Esophagus squamous epithelium (tissue), 5 donors: Measurements from ENCODE around the gene TEKT5. TPM values are rescaled to one million over a fixed set of nuclear protein-coding genes. Genes with fewer than 3 reads are reported as not detected.

ENCODE experiments used
- DNase-seq: peaks from one replicate; lab custom pipeline; 2025; lab: John Stamatoyannopoulos, UW
- H3K27ac ChIP-seq, 4 donors: fragments of 200-600 bp; sonication (generic); one replicate each; pipeline ENCODE4 v1.5.1; 2016 to 2019; ENCODE audit warnings: mild to moderate bottlenecking in 1 of 4
- H3K27me3 ChIP-seq, 4 donors: fragments of 200-600 bp; sonication (generic); 1 replicate in 3 of 4; 2 replicates in 1 of 4; pipeline versions ENCODE4 v1.5.1 to v1.6.0; 2017 to 2021; ENCODE audit warnings: antibody characterized with exemption in 1 of 4
- H3K36me3 ChIP-seq, 3 donors: fragments of 200-600 bp; sonication (generic); one replicate each; pipeline ENCODE4 v1.5.1; 2016 to 2019
- H3K4me1 ChIP-seq, 3 donors: fragments of 200-600 bp; sonication (generic); one replicate each; pipeline ENCODE4 v1.5.1; 2017 to 2019
- H3K4me3 ChIP-seq, 4 donors: fragments of 200-600 bp; sonication (generic); 1 replicate in 3 of 4; 2 replicates in 1 of 4; pipeline ENCODE4 v1.5.1; 2016 to 2019; ENCODE audit warnings: mild to moderate bottlenecking in 2 of 4, moderate library complexity in 1 of 4
- H3K9me3 ChIP-seq, 3 donors: fragments of 200-600 bp; sonication (generic); one replicate each; pipeline ENCODE4 v1.5.1; 2016 to 2019
- POLR2A ChIP-seq, 4 donors: fragments of 450-650 bp; IDR thresholded peaks; one replicate each; pipeline ENCODE4 v1.6.1; 2017; ENCODE audit warnings: antibody characterized with exemption in 4 of 4, mild to moderate bottlenecking in 4 of 4, moderate library complexity in 3 of 4
- WGBS, 2 donors: methylation state at CpG; one replicate each; pipeline ENCODE4 v1.1.5; 2018; 5-methylcytosine and 5-hydroxymethylcytosine counted together
- intact Hi-C: fragments of 100-400 bp; cut with DNase I; formaldehyde crosslinking; loops from one replicate; pipeline ENCODE4 v1.15.0; 2022
- total RNA-seq, 4 donors: library from RNA; depleted of rRNA; stranded (reverse); fragments of >200 nt; gene quantifications; one replicate each; pipeline ENCODE4 v1.1.0, GENCODE V29; 2016
- TF ChIP-seq, protein P1 (sequence below), 6 experiments: fragments of 450-650 bp in 4 of 6; fragments of 200-600 bp in 2 of 6; sonication (generic) in 2 of 6; IDR thresholded peaks; one replicate each; pipeline ENCODE4 v1.5.1; 2016 to 2019; ENCODE audit warnings: antibody characterized with exemption in 6 of 6, mild to moderate bottlenecking in 4 of 6, moderate library complexity in 4 of 6
- donor health status: DM: yes; HTN: yes; CAD: no.

Gene TEKT5
- total RNA-seq, 4 donors from 2014 or later = not detected

DNA sequence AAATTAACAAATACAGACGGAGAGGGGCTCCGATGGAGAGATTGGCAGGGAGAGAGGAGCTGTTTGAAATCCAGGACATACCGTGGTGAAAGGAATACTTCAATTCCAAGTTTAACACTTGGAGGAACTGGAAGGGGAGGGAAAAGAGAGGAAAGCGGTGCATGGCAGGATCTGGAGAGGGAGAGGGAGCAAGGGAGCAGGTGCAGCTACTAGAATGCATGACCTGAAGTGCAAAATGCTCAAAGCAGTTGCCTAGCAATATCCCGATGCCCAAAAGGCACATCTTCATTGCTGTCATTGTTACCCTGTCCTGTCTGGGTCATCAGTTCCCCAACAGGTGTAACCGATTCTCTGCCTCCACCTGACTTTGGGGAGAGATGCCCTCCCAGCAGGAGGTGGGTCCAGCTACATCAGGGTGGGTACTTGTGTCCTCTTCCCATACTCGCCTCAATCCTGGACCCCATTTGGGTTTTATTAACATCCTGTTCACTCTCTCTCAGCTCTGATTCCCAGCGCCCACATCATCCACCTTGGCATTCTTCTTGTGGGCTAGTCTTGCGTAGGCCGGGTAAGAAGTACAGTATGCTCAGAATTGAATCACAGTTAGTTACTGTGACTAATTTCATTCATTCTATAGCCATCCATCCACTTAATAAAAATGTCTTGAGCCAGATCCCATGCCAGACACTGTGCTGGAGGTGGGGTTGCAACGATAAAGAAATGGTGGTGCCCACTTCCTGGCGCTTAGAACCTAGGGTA lies 76.9 kb downstream of the TEKT5 start:
- 36 to 43% methylated on average over 10 to 12 of the region's 12 CpGs for WGBS, 2 donors
- Histone ChIP-seq H3K4me1 (peaks cover 33 to 45% (median 35%) of the 10 kb centered on the region in 3 donors), H3K36me3 (no peaks in the 10 kb centered on the region), H3K9me3 (no peaks in the 10 kb centered on the region), H3K4me3 (no peak overlapping the region), H3K27me3 (no peaks in the 10 kb centered on the region), H3K27ac (peak overlapping the region; percentile 75 to 90 (median 86))
- intact Hi-C loops = no loop called here
- DNase-seq = no peak
- TF ChIP-seq, protein P1, sequence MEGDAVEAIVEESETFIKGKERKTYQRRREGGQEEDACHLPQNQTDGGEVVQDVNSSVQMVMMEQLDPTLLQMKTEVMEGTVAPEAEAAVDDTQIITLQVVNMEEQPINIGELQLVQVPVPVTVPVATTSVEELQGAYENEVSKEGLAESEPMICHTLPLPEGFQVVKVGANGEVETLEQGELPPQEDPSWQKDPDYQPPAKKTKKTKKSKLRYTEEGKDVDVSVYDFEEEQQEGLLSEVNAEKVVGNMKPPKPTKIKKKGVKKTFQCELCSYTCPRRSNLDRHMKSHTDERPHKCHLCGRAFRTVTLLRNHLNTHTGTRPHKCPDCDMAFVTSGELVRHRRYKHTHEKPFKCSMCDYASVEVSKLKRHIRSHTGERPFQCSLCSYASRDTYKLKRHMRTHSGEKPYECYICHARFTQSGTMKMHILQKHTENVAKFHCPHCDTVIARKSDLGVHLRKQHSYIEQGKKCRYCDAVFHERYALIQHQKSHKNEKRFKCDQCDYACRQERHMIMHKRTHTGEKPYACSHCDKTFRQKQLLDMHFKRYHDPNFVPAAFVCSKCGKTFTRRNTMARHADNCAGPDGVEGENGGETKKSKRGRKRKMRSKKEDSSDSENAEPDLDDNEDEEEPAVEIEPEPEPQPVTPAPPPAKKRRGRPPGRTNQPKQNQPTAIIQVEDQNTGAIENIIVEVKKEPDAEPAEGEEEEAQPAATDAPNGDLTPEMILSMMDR (IDR thresholded peaks at IDR 0.05) = no peak
- TF ChIP-seq POLR2A (IDR thresholded peaks at IDR 0.05) = no peak

DNA sequence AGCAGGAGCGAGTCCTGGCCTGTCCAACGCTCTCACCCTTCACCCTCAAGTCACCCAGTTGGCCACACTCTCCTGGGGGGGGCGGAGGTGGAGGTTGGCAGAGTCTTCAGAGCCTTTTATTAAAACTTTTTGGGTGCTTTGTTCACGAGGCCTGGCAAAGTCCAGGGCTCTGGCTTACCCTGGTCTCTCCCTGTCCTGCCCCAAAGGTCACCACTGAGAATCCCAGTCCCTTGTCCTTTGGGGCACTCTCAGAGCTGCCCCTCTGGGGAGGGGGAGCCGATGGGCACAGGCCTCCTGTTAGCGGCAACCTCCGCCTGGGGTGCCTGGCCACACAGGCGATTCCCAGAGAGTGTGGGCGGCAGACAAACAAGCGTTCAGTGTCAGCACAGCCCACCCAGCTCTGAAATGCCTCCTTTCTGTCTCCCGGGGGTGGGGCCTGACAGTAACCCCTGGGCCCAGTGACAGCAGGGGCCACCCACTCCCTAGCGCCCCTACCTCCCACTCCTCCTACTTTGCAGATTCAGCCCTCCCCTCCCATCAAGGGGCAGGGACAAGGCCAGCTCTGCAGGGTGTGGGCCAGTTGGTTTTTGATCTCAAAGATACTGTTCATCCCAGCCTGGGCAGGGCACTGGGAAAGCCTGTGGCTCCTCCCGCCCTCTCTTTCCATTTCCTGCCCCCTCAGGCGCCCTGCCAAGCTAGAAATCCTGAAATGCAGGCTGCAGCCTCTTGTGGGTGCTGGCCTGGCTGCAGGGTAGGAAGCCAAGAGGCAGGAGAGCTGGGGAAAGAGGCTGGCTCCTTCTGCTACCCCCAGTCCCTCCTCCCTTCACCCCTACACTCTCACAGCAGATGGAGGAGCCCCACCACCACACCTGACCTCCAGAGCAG lies 77.7 kb downstream of the TEKT5 start:
- peaks cover 33 to 48% (median 35%) of the 10 kb centered on the region in 3 donors for H3K4me1 ChIP-seq
- no peak for DNase-seq
- peak in 1 of 4 donors; percentile 10 for TF ChIP-seq POLR2A (IDR thresholded peaks at IDR 0.05)
- TF ChIP-seq, protein P1 (IDR thresholded peaks at IDR 0.05) = peak in 2 of 6 experiments; percentile 9 to 40
- no peaks in the 10 kb centered on the region for H3K27me3 ChIP-seq
- intact Hi-C loops = no loop called here
- H3K36me3 ChIP-seq = no peaks in the 10 kb centered on the region
- no peaks in the 10 kb centered on the region for H3K9me3 ChIP-seq
- 17 to 22% methylated on average over 5 to 11 of the region's 14 CpGs for WGBS, 2 donors
- peak overlapping the region; percentile 75 to 90 (median 86) for H3K27ac ChIP-seq
- H3K4me3 ChIP-seq = peak overlapping the region in 1 of 4 donors; percentile 27

DNA sequence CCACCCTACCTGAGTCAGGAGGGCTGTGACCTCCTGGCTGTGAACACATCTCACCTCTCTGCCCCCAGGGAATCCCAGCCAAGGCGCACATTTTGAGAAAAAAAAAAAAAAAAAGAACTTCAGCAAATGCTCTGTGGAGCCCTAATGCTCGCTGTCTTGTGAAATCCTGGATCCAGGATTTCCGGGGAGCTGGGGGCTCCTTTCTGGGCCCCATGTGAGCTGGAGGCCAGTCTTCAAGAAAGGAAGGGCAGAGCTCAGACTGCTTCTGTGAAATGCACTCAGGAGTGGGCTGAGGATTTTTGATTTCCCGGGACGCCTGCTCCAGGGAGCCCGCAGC lies 78.3 kb downstream of the TEKT5 start:
- TF ChIP-seq, protein P1 (IDR thresholded peaks at IDR 0.05) = no peak
- no peak for TF ChIP-seq POLR2A (IDR thresholded peaks at IDR 0.05)
- intact Hi-C loops = no loop called here
- WGBS, 2 donors = 48 to 81% methylated on average over 5 to 6 of the region's 6 CpGs

GRCh38 chr16:10614685-10615084 lies 80.0 kb downstream of the TEKT5 start:
- no peaks in the 10 kb centered on the region for H3K36me3 ChIP-seq
- DNase-seq = no peak
- H3K27me3 ChIP-seq = no peaks in the 10 kb centered on the region
- intact Hi-C loops = no loop called here
- no peaks in the 10 kb centered on the region for H3K9me3 ChIP-seq
- no peak overlapping the region for H3K4me3 ChIP-seq
- H3K27ac ChIP-seq = no peak overlapping the region
- no peak for TF ChIP-seq POLR2A (IDR thresholded peaks at IDR 0.05)
- TF ChIP-seq, protein P1 (IDR thresholded peaks at IDR 0.05) = no peak
- H3K4me1 ChIP-seq = peaks cover 29 to 57% (median 31%) of the 10 kb centered on the region in 3 donors

More for the DNA sequence above, 78.3 kb downstream of the TEKT5 start:
- H3K36me3 ChIP-seq = no peaks in the 10 kb centered on the region
- DNase-seq = no peak
- no peak overlapping the region for H3K4me3 ChIP-seq
- H3K4me1 ChIP-seq = peaks cover 33 to 48% (median 35%) of the 10 kb centered on the region in 3 donors
- H3K9me3 ChIP-seq = no peaks in the 10 kb centered on the region
- peak overlapping the region; percentile 75 to 90 (median 86) for H3K27ac ChIP-seq
- H3K27me3 ChIP-seq = no peaks in the 10 kb centered on the region
